Measurements from ENCODE around the gene GPR146.

The GPR146 gene

DNA sequence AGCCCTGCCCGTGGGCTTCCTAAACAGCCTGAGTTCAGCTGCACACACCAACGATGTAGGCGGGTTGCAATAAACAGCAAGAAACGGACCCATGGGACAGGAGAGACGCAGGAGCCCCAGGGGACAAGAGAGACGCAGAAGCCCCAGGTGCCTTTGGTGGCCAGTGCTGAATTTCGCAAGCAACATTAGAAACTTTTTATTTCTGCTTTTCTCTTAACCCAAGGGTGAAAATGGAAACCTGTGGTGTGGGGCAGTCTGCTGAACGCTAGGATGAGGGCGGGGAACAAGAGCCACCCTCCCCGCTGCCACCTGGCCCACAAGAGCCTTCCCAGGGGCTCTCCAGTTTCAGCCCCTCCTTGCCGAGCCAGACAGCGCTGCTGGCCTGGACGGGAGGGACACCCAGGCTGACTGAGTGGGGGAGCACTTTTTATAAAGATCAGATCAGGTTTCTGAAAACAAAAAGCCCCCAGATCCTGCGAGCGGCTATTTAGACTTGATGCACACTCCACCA is 20.0 kb upstream of the GPR146 start:
- no peak overlapping the region for H3K4me3 ChIP-seq (ENCODE audit: low read length)
- no peak overlapping the region for H3K27ac ChIP-seq (ENCODE audit: low read depth, low read length)
- H3K27me3 ChIP-seq (ENCODE audit: control insufficient read depth, insufficient read depth, low read length), result no peaks in the 10 kb centered on the region
- no peaks in the 10 kb centered on the region for H3K36me3 ChIP-seq (ENCODE audit: control insufficient read depth, insufficient read depth, low read length)
- H3K4me1 ChIP-seq (ENCODE audit: control insufficient read depth, insufficient read depth, low read length), result peaks cover 15% of the 10 kb centered on the region
- H3K9ac ChIP-seq (ENCODE audit: low read length), result no peak overlapping the region

DNA sequence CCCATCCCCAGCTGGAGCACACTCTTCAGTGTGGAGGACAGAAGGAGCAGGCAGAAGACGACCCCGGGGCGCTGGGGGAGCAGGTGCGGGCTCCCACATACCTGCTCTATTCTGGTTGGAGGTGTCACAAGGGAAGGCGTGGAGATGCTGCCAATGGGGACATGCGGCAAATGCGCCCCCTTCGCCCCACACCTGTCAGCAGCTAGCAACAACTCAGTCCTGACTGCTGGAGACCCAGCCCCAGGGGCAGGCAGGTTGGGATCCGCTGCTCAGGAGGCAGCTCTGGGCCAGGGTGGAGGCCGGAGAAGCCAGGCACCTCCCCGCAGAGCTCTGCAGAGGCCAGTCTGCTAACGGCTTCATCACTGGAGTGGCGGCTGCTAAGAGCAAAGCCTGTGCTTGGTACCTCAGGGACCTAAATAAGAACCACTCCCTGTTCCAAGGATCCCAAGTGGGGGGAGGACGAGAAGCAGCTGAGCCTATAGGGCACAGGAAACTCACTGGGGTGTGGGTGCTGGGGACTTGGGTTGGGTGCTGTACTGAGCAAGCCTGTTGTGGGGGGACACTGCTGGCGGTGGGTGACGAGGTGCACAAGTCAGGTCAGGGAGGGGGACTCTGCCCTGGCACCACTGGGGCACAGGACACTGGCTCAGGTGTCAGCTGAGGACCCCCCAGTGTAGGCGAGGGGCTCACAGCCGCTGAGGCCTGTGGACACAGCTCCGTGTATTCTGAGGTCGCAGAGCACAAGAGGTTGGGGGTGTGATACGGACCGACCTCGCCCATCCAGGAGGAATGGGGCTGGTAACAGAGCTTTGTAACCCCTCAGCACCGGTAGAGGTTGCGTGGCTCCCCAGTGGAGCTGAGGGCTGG is 19.2 kb upstream of the GPR146 start:
- no peaks in the 10 kb centered on the region for H3K27me3 ChIP-seq (ENCODE audit: control insufficient read depth, insufficient read depth, low read length)
- H3K27ac ChIP-seq (ENCODE audit: low read depth, low read length), result no peak overlapping the region
- H3K4me3 ChIP-seq (ENCODE audit: low read length), result no peak overlapping the region
- peaks cover 15% of the 10 kb centered on the region for H3K4me1 ChIP-seq (ENCODE audit: control insufficient read depth, insufficient read depth, low read length)
- H3K9ac ChIP-seq (ENCODE audit: low read length), result no peak overlapping the region
- no peaks in the 10 kb centered on the region for H3K36me3 ChIP-seq (ENCODE audit: control insufficient read depth, insufficient read depth, low read length)

DNA sequence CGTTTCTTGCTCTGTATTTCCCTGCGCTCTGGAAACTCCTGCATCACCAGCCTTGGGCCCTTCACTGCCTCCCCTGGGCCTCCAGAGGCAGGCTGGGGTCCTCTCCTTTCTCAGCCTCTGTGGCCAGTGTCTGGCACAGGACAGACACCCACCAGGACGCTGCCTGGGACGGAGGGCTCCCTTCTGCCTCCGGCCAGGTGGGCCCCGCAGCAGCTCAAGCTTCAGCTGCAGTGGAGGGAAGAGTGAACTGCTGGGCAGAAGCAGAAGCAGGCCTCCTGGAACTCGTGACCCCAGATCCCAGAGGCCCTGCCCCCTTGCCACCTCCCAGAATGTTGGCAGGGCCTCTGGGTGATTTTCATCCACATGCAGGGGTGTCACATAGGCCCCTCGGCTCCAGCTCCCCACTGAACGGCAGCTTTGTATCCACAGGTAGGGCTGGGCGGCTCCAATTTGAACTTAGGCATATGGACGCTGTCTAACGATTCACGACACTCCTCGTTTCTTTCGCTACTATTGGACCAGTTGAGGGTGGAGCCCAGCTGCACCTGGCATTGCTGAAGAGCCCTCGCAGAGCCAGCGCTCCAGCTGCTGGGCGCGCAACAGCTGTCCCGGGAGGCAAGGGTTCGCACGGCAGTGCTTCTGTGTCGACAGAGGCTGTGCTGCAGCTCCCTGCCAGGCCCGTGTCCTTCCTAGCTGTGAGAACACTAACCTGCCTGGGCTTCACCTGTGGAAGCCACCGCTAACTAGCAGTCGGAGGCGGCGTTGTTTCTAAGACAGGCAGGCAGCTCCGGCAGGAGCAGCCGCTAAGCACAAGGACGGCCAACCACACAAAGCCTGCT is 18.4 kb upstream of the GPR146 start:
- H3K36me3 ChIP-seq (ENCODE audit: control insufficient read depth, insufficient read depth, low read length), result no peaks in the 10 kb centered on the region
- no peaks in the 10 kb centered on the region for H3K27me3 ChIP-seq (ENCODE audit: control insufficient read depth, insufficient read depth, low read length)
- H3K9ac ChIP-seq (ENCODE audit: low read length), result no peak overlapping the region
- H3K4me1 ChIP-seq (ENCODE audit: control insufficient read depth, insufficient read depth, low read length), result peaks cover 15% of the 10 kb centered on the region
- H3K4me3 ChIP-seq (ENCODE audit: low read length), result no peak overlapping the region
- no peak overlapping the region for H3K27ac ChIP-seq (ENCODE audit: low read depth, low read length)

DNA sequence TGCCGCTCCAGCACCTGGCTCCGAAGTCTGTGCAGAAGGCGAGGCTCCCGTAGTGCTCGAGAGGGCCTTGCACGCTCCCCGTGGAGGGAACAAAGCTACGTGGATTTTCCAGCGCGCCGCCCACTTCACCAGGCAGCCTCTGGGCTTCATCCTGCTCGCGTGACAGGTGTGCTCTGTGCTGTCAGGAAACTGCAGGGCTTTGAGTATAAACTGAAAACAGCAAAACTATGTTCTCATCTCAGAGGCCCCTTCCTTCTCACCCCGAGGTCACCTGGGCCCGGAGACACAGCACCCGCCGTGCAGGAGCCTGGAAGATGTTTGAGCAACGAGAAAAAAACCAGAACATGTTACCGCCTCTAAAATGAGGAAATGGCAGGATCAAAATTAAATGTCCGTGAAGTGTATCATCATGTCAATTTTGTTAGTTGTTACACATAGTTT is 17.6 kb upstream of the GPR146 start:
- Histone ChIP-seq H3K27ac (ENCODE audit: low read depth, low read length) (peak overlapping the region; percentile 95), H3K9ac (ENCODE audit: low read length) (no peak overlapping the region), H3K4me3 (ENCODE audit: low read length) (peak overlapping the region; percentile 80), H3K4me1 (ENCODE audit: control insufficient read depth, insufficient read depth, low read length) (peaks cover 15% of the 10 kb centered on the region), H3K36me3 (ENCODE audit: control insufficient read depth, insufficient read depth, low read length) (no peaks in the 10 kb centered on the region), H3K27me3 (ENCODE audit: control insufficient read depth, insufficient read depth, low read length) (no peaks in the 10 kb centered on the region)

DNA sequence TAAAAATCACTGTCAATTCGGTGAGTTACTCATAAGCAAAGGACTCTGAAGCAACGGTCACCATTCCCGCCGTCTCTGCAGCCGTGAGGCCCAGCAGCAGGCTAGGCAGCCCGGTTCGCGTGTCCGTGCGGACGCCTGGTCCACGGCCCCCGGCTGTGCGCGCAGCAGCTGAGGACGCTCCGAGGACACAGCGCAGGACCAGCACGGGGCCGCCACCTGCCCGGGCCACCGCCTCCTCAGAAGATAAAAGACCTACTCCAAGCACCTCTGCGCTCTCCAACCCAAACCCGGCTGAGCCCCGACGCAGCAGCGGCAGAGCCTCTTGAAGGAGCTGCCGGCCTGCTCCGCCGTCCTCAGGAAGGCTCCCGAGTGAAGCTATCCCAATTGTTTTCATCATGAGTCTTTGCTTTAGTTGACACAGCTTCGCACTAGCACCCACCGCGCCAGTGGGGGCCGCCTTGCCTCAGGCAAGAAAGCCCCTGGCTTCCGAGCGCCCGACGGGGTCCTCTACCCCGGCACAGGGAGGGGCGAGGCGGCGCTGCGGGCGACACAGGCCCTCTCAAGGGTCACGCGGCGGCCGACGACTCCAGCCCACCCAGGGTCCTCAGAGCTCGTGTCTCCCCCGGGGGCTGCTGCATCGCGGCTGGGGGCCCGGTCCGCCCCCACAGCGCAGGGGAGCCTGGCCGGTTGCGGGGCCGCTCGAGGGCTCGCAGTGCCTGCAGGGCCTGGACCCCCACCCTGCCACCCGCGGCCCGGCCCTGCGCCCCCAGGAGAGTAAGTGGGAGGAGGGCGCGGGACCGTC is 16.9 kb upstream of the GPR146 start:
- H3K27ac ChIP-seq (ENCODE audit: low read depth, low read length), result peak overlapping the region; percentile 95
- H3K4me1 ChIP-seq (ENCODE audit: control insufficient read depth, insufficient read depth, low read length), result peaks cover 15% of the 10 kb centered on the region
- no peaks in the 10 kb centered on the region for H3K36me3 ChIP-seq (ENCODE audit: control insufficient read depth, insufficient read depth, low read length)
- peak overlapping the region; percentile 80 for H3K4me3 ChIP-seq (ENCODE audit: low read length)
- no peaks in the 10 kb centered on the region for H3K27me3 ChIP-seq (ENCODE audit: control insufficient read depth, insufficient read depth, low read length)
- H3K9ac ChIP-seq (ENCODE audit: low read length), result peak overlapping the region; percentile 30

DNA sequence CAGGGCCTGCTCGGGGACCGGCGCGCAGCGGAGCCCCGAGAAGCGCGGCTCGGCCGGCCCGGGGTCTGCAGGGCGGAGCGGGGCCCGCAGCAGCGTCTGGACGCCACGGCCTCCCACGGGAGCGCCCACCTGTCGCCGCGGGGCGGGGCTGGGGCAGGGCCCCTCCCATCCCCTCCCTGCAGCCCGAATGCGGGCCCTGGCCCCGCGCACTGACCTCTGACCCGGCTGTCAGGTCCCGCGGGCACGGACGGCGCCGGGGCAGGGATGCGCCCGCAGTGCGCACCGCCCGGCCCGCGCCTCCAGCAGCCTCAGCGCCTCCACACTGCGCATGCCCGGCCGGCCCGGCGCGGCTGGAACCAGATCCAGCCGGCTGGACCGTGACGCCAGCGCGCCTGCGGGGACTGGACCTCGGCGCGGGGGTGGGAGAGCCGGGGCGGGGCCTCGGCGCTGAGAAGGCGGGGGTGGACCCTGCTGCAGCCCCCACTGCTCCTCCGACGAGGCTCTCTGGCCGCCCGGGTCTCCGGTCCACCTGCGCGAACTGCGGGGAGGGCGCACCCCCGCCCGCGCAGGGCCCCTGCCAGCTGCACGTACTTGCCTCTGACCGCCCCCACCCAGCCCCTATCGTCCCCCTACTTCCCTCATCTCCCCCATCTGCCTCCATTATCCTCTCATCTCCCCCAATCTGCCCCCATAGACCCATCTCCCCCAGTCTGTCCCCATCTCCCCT is 16.1 kb upstream of the GPR146 start:
- no peaks in the 10 kb centered on the region for H3K27me3 ChIP-seq (ENCODE audit: control insufficient read depth, insufficient read depth, low read length)
- peak overlapping the region; percentile 80 for H3K9ac ChIP-seq (ENCODE audit: low read length)
- H3K27ac ChIP-seq (ENCODE audit: low read depth, low read length), result peak overlapping the region; percentile 95

DNA sequence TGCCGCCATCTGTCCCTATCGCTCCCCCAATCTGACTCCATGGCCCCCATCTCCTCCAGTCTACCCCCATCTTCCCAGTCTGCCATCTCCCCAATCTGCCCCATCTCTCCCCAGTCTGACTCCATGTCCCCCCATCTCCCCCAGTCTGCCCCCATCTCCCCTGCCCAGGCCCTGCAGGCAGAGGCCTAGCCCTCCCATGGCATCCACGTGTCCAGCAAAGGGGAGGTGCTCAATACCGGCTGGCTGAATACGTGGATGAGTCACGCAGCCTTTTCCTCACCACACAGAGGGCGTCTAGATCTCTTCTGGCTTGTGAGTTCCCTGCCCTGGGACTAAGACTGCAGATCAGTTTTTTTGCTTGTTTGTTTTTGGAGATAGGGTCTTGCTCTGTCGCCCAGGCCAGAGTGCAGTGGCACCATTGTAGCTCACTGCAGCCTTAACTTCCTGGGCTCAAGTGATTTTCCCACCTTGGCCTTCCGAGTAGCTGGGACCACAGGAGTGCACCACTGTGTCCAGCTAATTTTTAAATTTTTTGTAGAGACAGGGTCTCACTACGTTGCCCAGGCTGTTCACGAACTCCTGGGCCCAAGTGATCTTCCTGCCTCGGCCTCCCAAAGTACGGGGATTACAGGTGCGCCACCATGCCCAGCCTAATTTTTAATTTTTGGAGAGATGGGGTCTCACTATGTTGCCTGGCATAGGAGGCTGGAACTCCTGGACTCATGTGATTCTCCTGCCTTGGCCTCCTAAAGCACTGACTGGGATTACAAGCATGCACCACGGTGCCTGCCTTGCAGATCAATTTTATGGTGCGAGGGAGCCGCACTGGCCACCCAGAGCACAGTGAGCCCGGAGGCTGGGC is 15.3 kb upstream of the GPR146 start:
- peaks cover 15% of the 10 kb centered on the region for H3K4me1 ChIP-seq (ENCODE audit: control insufficient read depth, insufficient read depth, low read length)
- no peaks in the 10 kb centered on the region for H3K27me3 ChIP-seq (ENCODE audit: control insufficient read depth, insufficient read depth, low read length)
- H3K4me3 ChIP-seq (ENCODE audit: low read length), result peak overlapping the region; percentile 70
- peak overlapping the region; percentile 95 for H3K27ac ChIP-seq (ENCODE audit: low read depth, low read length)
- H3K36me3 ChIP-seq (ENCODE audit: control insufficient read depth, insufficient read depth, low read length), result no peaks in the 10 kb centered on the region
- H3K9ac ChIP-seq (ENCODE audit: low read length), result peak overlapping the region; percentile 68

More for the DNA sequence above, 16.1 kb upstream of the GPR146 start:
- Histone ChIP-seq H3K4me1 (ENCODE audit: control insufficient read depth, insufficient read depth, low read length) (peaks cover 15% of the 10 kb centered on the region), H3K36me3 (ENCODE audit: control insufficient read depth, insufficient read depth, low read length) (no peaks in the 10 kb centered on the region), H3K4me3 (ENCODE audit: low read length) (peak overlapping the region; percentile 80)

DNA sequence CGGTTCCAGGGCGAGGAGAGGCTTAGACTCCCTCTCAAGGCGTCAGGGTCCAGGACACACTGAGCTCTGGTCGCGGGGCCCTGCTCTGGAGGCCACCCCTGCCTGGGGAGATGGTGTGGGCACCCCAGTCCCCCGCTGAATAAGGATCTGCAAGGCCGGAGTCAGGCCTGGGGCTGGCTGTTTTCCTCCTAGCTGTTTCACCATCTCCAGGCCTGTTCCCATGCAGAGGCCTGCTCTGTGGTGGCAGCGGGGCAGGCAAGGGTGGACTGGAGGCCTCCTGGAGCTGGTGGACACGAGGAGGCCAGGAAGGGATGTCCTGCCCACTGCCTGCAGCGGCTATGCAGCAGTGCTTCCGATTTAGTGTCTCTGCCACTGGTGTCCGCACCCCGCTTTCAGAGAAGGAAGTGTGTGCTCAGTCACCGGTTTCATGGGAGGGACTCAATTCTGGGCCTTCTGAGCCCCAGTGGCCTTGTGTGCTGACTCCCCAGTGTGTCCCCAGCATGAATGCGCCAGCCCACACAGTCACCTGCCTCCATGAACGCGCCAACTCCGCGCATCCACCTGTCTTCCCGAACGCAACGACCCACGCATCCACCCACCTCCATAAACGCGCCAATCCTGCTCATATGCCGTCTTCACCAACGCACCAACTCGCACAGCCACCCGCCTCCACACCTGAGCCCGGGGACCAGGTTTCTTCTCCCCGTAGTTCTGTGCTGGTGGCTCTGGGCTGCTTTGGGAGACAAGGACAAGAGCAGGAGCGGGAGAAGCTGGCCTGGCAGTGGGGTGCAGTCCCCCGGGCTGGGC is 14.5 kb upstream of the GPR146 start:
- Histone ChIP-seq H3K4me1 (ENCODE audit: control insufficient read depth, insufficient read depth, low read length) (peaks cover 15% of the 10 kb centered on the region), H3K27me3 (ENCODE audit: control insufficient read depth, insufficient read depth, low read length) (no peaks in the 10 kb centered on the region), H3K4me3 (ENCODE audit: low read length) (no peak overlapping the region), H3K27ac (ENCODE audit: low read depth, low read length) (peak overlapping the region; percentile 95), H3K36me3 (ENCODE audit: control insufficient read depth, insufficient read depth, low read length) (no peaks in the 10 kb centered on the region), H3K9ac (ENCODE audit: low read length) (no peak overlapping the region)

DNA sequence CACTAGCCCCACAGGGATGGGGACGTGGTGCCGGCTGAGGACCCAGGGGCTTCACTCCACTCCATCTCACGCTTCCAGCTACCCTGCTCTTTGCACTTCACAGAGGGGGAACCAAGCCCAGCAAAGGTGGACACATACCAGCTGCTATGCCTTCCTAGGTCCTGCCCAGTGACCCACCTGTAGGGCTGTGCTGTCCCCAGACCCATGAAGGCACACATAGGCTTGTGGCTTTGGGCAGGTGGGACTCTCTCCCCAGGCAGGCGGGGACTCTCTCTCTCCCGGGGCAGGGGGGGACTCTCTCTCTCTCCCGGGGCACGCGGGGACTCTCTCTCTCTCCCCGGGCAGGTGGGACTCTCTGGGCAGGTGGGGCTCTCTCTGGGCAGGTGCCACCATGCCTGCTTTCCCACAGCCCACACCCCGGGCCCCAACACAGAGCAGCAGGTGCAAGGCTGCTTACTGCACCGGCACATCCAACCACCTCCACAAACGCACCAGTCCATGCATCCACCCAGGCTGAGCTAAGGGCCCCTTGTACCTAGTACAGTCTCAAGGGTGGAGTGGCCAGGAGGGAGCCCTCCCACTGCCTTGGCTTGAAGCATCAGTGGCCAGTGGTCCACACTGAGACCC is 13.8 kb upstream of the GPR146 start:
- no peak overlapping the region for H3K4me3 ChIP-seq (ENCODE audit: low read length)
- no peak overlapping the region for H3K9ac ChIP-seq (ENCODE audit: low read length)
- H3K27ac ChIP-seq (ENCODE audit: low read depth, low read length), result no peak overlapping the region
- H3K27me3 ChIP-seq (ENCODE audit: control insufficient read depth, insufficient read depth, low read length), result no peaks in the 10 kb centered on the region
- no peaks in the 10 kb centered on the region for H3K36me3 ChIP-seq (ENCODE audit: control insufficient read depth, insufficient read depth, low read length)
- H3K4me1 ChIP-seq (ENCODE audit: control insufficient read depth, insufficient read depth, low read length), result peaks cover 15% of the 10 kb centered on the region
